GM21423 (cell line): ENCODE data around the gene CARMIL1.

Experiments
- ATAC-seq: cut with Tn5 transposase; IDR thresholded peaks from one replicate; pipeline ENCODE4 v1.9.1; 2021; ENCODE audit warnings: mild to moderate bottlenecking, moderate library complexity; ENCODE audit not compliant: unreplicated experiment

Gene CARMIL1

GRCh38 chr6:25465941-25466340, 186.8 kb downstream of the CARMIL1 start:
- ATAC-seq: no peak

- no peak for ATAC-seq
These were observed 189.7 kb downstream of the CARMIL1 start for GRCh38 chr6:25468881-25469280.

- no peak for ATAC-seq
These were observed 190.7 kb downstream of the CARMIL1 start for GRCh38 chr6:25469797-25470388.

- no peak for ATAC-seq
These were observed 193.1 kb downstream of the CARMIL1 start for GRCh38 chr6:25472306-25472705.

- ATAC-seq: no peak
These were observed 193.7 kb downstream of the CARMIL1 start for GRCh38 chr6:25472906-25473305.

- no peak for ATAC-seq
These were observed 194.3 kb downstream of the CARMIL1 start for GRCh38 chr6:25473447-25473846.

- no peak for ATAC-seq
These were observed 197.0 kb downstream of the CARMIL1 start for GRCh38 chr6:25476126-25476525.

- no peak for ATAC-seq
These were observed 197.9 kb downstream of the CARMIL1 start for GRCh38 chr6:25477006-25477590.

GRCh38 chr6:25478973-25479372, 199.8 kb downstream of the CARMIL1 start:
- no peak for ATAC-seq

GRCh38 chr6:25481267-25481666, 202.1 kb downstream of the CARMIL1 start:
- ATAC-seq: no peak

GRCh38 chr6:25482996-25483395, 203.8 kb downstream of the CARMIL1 start:
- no peak for ATAC-seq

- ATAC-seq: no peak
These were observed 204.8 kb downstream of the CARMIL1 start for GRCh38 chr6:25483943-25484342.

- ATAC-seq: no peak
These were observed 205.7 kb downstream of the CARMIL1 start for GRCh38 chr6:25484900-25485299.

- ATAC-seq: no peak
These were observed 206.8 kb downstream of the CARMIL1 start for GRCh38 chr6:25485821-25486534.

GRCh38 chr6:25486550-25486949, 207.4 kb downstream of the CARMIL1 start:
- no peak for ATAC-seq

GRCh38 chr6:25487012-25487411, 207.8 kb downstream of the CARMIL1 start:
- no peak for ATAC-seq

GRCh38 chr6:25488156-25488555, 209.0 kb downstream of the CARMIL1 start:
- ATAC-seq: no peak

- ATAC-seq: no peak
These were observed 210.2 kb downstream of the CARMIL1 start for GRCh38 chr6:25489399-25489798.

GRCh38 chr6:25490018-25490801, 211.0 kb downstream of the CARMIL1 start:
- ATAC-seq: no peak

- ATAC-seq: no peak
These were observed 213.8 kb downstream of the CARMIL1 start for GRCh38 chr6:25492951-25493350.

- no peak for ATAC-seq
These were observed 215.3 kb downstream of the CARMIL1 start for GRCh38 chr6:25494469-25494868.
